Ishikawa (cell line): ENCODE data around the gene BABAM2.

Experiments
- CEBPB ChIP-seq: IDR thresholded peaks from 2 replicates; pipeline ENCODE4 v1.6.1; 2012
- CREB1 ChIP-seq: IDR thresholded peaks from 2 replicates; pipeline ENCODE4 v1.6.1; 2012; ENCODE audit warnings: low read depth
- EGR1 ChIP-seq: IDR thresholded peaks from 2 replicates; pipeline ENCODE4 v1.6.1; 2012
- EP300 ChIP-seq: IDR thresholded peaks from 2 replicates; pipeline ENCODE4 v1.6.1; 2012; ENCODE audit warnings: borderline replicate concordance
- FOXM1 ChIP-seq: IDR thresholded peaks from 2 replicates; pipeline ENCODE4 v1.6.1; 2012; ENCODE audit warnings: low read depth, borderline replicate concordance
- MAX ChIP-seq: IDR thresholded peaks from 2 replicates; pipeline ENCODE4 v1.6.1; 2012
- NFIC ChIP-seq: IDR thresholded peaks from 2 replicates; pipeline ENCODE4 v1.6.1; 2012
- RAD21 ChIP-seq: IDR thresholded peaks from 2 replicates; pipeline ENCODE4 v1.6.1; 2012; ENCODE audit warnings: low read depth
- TAF1 ChIP-seq: IDR thresholded peaks from 2 replicates; pipeline ENCODE4 v1.6.1; 2012; ENCODE audit warnings: low read depth, mild to moderate bottlenecking
- TCF12 ChIP-seq: IDR thresholded peaks from 2 replicates; pipeline ENCODE4 v1.6.1; 2012; ENCODE audit warnings: low read depth
- TEAD4 ChIP-seq: IDR thresholded peaks from 2 replicates; pipeline ENCODE4 v1.6.1; 2012
- YY1 ChIP-seq: IDR thresholded peaks from 2 replicates; pipeline ENCODE4 v1.6.1; 2012; ENCODE audit warnings: low read depth
- ZBTB7A ChIP-seq: IDR thresholded peaks from 2 replicates; pipeline ENCODE4 v1.6.1; 2012; ENCODE audit warnings: low read depth
- TF ChIP-seq, protein P1 (sequence below): IDR thresholded peaks from 2 replicates; pipeline ENCODE4 v1.6.1; 2012
- TF ChIP-seq, protein P2 (sequence below): IDR thresholded peaks from 2 replicates; pipeline ENCODE4 v1.6.1; 2012; ENCODE audit warnings: low read depth, mild to moderate bottlenecking

The BABAM2 gene

GRCh38 chr2:28322981-28323396, 432.5 kb downstream of the BABAM2 start:
- TF ChIP-seq TCF12 (no peak), EP300 (no peak), NFIC (no peak), CREB1 (no peak), RAD21 (no peak), ZBTB7A (no peak), MAX (no peak), FOXM1 (no peak), CEBPB (no peak), TEAD4 (no peak), TAF1 (no peak), EGR1 (no peak)
- TF ChIP-seq, protein P1, sequence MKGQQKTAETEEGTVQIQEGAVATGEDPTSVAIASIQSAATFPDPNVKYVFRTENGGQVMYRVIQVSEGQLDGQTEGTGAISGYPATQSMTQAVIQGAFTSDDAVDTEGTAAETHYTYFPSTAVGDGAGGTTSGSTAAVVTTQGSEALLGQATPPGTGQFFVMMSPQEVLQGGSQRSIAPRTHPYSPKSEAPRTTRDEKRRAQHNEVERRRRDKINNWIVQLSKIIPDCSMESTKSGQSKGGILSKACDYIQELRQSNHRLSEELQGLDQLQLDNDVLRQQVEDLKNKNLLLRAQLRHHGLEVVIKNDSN, result no peak
- TF ChIP-seq, protein P2, sequence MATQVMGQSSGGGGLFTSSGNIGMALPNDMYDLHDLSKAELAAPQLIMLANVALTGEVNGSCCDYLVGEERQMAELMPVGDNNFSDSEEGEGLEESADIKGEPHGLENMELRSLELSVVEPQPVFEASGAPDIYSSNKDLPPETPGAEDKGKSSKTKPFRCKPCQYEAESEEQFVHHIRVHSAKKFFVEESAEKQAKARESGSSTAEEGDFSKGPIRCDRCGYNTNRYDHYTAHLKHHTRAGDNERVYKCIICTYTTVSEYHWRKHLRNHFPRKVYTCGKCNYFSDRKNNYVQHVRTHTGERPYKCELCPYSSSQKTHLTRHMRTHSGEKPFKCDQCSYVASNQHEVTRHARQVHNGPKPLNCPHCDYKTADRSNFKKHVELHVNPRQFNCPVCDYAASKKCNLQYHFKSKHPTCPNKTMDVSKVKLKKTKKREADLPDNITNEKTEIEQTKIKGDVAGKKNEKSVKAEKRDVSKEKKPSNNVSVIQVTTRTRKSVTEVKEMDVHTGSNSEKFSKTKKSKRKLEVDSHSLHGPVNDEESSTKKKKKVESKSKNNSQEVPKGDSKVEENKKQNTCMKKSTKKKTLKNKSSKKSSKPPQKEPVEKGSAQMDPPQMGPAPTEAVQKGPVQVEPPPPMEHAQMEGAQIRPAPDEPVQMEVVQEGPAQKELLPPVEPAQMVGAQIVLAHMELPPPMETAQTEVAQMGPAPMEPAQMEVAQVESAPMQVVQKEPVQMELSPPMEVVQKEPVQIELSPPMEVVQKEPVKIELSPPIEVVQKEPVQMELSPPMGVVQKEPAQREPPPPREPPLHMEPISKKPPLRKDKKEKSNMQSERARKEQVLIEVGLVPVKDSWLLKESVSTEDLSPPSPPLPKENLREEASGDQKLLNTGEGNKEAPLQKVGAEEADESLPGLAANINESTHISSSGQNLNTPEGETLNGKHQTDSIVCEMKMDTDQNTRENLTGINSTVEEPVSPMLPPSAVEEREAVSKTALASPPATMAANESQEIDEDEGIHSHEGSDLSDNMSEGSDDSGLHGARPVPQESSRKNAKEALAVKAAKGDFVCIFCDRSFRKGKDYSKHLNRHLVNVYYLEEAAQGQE, result no peak

DNA sequence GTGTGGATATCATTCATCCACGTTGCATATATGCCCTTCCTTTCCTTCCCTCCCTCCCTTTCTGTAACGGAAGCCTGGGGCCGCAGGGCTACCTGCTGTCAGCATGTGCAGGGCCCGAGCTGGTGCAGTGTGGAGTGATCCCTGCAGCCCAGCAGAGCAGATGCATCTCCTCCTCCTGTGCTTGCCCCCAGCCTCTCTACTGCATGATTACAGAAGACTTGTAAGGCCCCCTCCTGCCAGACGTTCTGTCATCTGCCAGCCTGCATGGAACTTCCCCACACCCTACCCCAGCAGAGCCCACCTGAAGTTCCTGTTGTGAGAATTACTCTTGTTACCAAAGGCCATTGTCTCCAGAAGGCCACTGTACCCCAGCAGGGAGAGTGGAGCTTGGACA, 434.6 kb downstream of the BABAM2 start:
- no peak for TF ChIP-seq NFIC
- TF ChIP-seq TCF12, result no peak
- no peak for TF ChIP-seq EGR1

DNA sequence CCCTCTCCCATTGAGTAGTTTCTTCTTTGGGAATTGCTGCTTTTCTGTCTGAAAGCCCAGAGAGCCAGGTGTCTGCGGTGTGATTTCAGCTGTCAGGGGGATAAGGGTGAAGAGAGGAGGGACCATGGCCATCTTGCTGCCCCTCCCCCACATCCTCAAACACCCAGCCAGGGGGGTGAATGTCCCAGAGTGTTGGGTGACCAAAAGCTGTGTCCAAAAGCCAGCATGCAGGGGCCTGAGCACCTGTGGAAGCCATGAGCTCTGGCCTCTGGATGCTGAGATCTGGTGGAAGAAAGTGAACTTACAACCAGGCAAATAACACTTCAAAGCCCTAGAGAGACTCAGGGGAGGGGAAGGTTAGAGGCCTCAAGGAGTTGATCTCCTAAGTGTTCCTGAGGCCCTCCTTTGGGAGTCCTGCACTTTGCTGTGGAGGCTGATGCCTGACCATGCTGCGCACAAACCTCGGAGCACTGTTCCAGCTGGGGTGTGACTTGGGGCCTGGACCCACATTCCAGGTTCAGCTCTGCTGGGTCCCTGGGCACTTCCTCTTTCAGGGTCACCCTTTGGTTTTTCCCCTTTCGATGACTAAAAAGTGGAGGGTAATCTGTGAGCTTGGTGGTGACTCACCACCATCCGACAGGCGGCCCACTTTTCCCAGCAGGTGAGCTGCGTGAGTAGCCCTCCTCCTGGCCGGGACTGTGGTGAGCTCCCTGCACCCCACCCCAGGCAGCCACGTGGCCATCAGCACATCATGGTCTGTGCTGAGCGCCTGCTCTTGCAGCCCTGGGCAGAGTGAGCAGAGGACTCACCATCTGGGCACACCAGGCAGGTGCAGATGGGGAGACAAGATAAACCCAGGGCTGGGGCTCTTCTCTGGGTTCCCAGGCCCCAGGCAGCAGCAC, 435.3 kb downstream of the BABAM2 start:
- TF ChIP-seq, protein P1, result peak; percentile 80
- TF ChIP-seq EP300, result no peak
- no peak for TF ChIP-seq TAF1
- no peak for TF ChIP-seq RAD21
- no peak for TF ChIP-seq NFIC
- TF ChIP-seq FOXM1, result no peak
- TF ChIP-seq YY1, result no peak
- 0 out of 2 replicates have a peak, but pooled peaks have one; percentile 27 for TF ChIP-seq TEAD4
- no peak; the same call in 1 of the 2 replicates for TF ChIP-seq ZBTB7A
- TF ChIP-seq EGR1, result no peak
- TF ChIP-seq, protein P2, result no peak
- peak; percentile 85 for TF ChIP-seq MAX
- no peak for TF ChIP-seq CEBPB
- TF ChIP-seq TCF12, result 0 out of 2 replicates have a peak, but pooled peaks have one; percentile 49
- no peak for TF ChIP-seq CREB1

DNA sequence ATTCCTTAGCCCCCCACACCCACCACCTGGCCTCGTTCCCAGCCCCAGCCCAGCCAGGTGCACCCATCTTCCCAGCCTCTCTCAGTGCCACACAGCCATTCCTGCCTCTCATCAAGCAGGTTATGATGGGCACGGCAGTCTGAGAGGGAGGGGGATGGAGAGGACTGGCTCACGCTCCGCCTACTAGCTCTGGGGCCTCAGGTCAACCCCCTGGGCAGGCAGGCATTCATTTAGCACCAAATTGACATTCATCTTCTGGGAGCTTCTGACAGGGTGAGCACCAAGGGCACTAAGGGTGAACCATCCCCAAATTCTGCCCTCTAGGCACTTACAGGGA, 435.9 kb downstream of the BABAM2 start:
- TF ChIP-seq TEAD4, result no peak
- TF ChIP-seq MAX, result no peak
- TF ChIP-seq EP300, result no peak
- TF ChIP-seq YY1, result no peak
- no peak for TF ChIP-seq NFIC
- no peak for TF ChIP-seq CEBPB
- TF ChIP-seq ZBTB7A, result no peak
- TF ChIP-seq CREB1, result no peak
- TF ChIP-seq, protein P1, result no peak
- TF ChIP-seq TCF12, result no peak
- no peak for TF ChIP-seq FOXM1
- TF ChIP-seq EGR1, result no peak
- TF ChIP-seq, protein P2, result no peak
- TF ChIP-seq RAD21, result no peak
- no peak for TF ChIP-seq TAF1
